Measurements from ENCODE around the gene STK11. TPM values are rescaled to one million over a fixed set of nuclear protein-coding genes. Genes with fewer than 3 reads are reported as not detected.

STK11 gene
- polyA plus RNA-seq, 2 of the 4 experiments (the other 2 are of a cell fraction), result 16.2 to 33.6 TPM

DNA sequence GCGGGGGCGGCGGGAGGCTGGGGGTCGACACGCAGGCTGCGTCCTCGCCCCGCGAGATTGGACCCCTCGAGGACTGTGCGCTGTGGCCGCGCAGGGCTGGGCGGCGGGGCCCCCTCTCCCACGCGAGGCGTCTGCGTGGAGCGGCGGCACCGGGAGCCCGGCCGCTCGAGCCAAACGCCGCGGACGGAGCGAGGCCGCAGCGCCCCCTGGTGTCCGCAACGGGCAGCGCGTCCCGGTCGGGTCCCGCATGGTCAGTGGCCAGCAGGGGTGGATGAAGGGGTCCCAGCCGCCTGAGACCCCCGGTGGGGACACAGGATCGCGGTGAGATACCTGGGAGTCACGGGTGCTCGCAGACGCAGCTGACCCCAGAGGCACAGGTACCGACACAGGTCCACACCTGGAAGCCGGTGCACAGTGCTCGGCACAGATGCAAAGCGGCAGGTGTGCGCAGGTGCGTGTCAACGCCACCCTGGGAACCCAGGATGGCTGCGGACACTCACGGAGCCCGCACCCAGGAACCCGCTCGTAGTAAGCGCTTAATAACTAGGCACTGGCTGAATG lies 61.4 kb downstream of the STK11 start (continued):
- TF ChIP-seq GATA3 (IDR thresholded peaks at IDR 0.05; ENCODE audit: borderline replicate concordance) (no peak), CBX8 (IDR thresholded peaks at IDR 0.05) (no peak), POLR2A (IDR thresholded peaks at IDR 0.05; ENCODE audit: low read length) (peak; percentile 14; the same call in 1 of the 2 replicates), RAD21 (conservative IDR thresholded peaks at IDR 0.05 in 1 of 2, IDR thresholded peaks at IDR 0.05 in 1 of 2) (peak; percentile 67 to 86; a peak in 4 of 5 replicates), ZC3H11A (IDR thresholded peaks at IDR 0.05) (no peak), HDAC2 (IDR thresholded peaks at IDR 0.05) (no peak), HOXB13 (CRISPR knock-in tag; IDR thresholded peaks at IDR 0.05; ENCODE audit: low read depth) (no peak), EHF (CRISPR knock-in tag; IDR thresholded peaks at IDR 0.05) (no peak), MYC (IDR thresholded peaks at IDR 0.05; ENCODE audit: borderline replicate concordance, low read length) (peak; percentile 32; the same call in 1 of the 2 replicates), SMC3 (IDR thresholded peaks at IDR 0.05) (peak; percentile 87), JUN (IDR thresholded peaks at IDR 0.05) (peak in 1 of 2 experiments; percentile 11; a peak in 2 of 5 replicates), RNF2 (IDR thresholded peaks at IDR 0.05; ENCODE audit: borderline replicate concordance, low read depth) (no peak), CHD4 (IDR thresholded peaks at IDR 0.05; ENCODE audit: borderline replicate concordance) (no peak), RFX5 (IDR thresholded peaks at IDR 0.05) (no peak)
- TF ChIP-seq, protein P1, sequence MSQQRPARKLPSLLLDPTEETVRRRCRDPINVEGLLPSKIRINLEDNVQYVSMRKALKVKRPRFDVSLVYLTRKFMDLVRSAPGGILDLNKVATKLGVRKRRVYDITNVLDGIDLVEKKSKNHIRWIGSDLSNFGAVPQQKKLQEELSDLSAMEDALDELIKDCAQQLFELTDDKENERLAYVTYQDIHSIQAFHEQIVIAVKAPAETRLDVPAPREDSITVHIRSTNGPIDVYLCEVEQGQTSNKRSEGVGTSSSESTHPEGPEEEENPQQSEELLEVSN (IDR thresholded peaks at IDR 0.05; ENCODE audit: borderline replicate concordance, low read depth), result no peak
- TF ChIP-seq, protein P2, sequence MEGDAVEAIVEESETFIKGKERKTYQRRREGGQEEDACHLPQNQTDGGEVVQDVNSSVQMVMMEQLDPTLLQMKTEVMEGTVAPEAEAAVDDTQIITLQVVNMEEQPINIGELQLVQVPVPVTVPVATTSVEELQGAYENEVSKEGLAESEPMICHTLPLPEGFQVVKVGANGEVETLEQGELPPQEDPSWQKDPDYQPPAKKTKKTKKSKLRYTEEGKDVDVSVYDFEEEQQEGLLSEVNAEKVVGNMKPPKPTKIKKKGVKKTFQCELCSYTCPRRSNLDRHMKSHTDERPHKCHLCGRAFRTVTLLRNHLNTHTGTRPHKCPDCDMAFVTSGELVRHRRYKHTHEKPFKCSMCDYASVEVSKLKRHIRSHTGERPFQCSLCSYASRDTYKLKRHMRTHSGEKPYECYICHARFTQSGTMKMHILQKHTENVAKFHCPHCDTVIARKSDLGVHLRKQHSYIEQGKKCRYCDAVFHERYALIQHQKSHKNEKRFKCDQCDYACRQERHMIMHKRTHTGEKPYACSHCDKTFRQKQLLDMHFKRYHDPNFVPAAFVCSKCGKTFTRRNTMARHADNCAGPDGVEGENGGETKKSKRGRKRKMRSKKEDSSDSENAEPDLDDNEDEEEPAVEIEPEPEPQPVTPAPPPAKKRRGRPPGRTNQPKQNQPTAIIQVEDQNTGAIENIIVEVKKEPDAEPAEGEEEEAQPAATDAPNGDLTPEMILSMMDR (IDR thresholded peaks at IDR 0.05), result peak; percentile 82
- TF ChIP-seq, protein P3, sequence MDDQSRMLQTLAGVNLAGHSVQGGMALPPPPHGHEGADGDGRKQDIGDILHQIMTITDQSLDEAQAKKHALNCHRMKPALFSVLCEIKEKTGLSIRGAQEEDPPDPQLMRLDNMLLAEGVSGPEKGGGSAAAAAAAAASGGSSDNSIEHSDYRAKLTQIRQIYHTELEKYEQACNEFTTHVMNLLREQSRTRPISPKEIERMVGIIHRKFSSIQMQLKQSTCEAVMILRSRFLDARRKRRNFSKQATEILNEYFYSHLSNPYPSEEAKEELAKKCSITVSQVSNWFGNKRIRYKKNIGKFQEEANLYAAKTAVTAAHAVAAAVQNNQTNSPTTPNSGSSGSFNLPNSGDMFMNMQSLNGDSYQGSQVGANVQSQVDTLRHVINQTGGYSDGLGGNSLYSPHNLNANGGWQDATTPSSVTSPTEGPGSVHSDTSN (IDR thresholded peaks at IDR 0.05), result peak; percentile 37; the same call in 1 of the 2 replicates
- TF ChIP-seq, protein P4, sequence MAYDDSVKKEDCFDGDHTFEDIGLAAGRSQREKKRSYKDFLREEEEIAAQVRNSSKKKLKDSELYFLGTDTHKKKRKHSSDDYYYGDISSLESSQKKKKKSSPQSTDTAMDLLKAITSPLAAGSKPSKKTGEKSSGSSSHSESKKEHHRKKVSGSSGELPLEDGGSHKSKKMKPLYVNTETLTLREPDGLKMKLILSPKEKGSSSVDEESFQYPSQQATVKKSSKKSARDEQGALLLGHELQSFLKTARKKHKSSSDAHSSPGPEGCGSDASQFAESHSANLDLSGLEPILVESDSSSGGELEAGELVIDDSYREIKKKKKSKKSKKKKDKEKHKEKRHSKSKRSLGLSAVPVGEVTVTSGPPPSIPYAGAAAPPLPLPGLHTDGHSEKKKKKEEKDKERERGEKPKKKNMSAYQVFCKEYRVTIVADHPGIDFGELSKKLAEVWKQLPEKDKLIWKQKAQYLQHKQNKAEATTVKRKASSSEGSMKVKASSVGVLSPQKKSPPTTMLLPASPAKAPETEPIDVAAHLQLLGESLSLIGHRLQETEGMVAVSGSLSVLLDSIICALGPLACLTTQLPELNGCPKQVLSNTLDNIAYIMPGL (CRISPR knock-in tag; IDR thresholded peaks at IDR 0.05; ENCODE audit: borderline replicate concordance), result no peak

DNA sequence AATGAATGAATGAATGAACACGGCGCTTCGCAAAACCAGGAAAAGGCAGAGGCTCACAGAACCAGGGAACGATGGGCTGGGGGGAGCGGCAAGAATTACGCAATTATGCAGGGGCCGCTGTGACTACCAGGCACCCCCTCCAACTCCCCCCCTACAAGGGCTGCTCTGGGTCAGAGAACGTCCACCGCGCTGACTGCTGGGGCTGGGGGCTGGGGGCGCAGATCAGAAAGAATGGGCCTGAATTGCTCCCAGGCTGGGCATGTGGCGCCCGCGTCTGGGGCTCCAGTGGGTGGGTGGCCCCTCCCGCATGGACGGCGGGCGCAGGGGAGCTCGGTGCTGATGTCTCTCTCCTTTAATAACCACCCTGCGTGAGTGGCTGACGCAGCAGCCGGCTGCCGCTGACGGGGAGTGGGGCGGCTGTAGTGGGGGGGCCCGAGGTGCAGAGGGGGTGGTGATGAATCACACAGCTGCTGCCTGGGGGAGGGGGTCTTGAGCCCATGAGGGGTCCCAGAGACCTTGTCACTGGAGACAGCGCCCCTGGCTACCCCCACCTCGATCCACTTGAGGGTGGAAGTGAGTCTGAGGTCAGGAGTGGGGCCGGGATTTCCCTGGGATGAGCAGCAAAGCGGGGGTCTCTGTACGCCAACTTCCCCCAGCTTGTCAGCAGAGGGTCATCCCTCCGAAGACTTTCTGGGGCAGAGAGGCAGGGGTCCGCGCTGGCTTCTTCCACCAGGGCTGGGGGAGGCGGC lies 62.1 kb downstream of the STK11 start:
- POLR2A ChIA-PET, result interaction anchor here (3.8 kb wide), 1 partner anchor 24 kb away, joined by 42 read pairs; no protein-coding TSS in a partner anchor
- TF ChIP-seq, protein P3 (IDR thresholded peaks at IDR 0.05), result 0 out of 2 replicates have a peak, but pooled peaks have one; percentile 27
- TF ChIP-seq FOSB (CRISPR knock-in tag; IDR thresholded peaks at IDR 0.05) (no peak), CEBPB (IDR thresholded peaks at IDR 0.05) (peak in 1 of 2 experiments; percentile 83; a peak in 2 of 4 replicates), EHF (CRISPR knock-in tag; IDR thresholded peaks at IDR 0.05) (no peak), ZC3H11A (IDR thresholded peaks at IDR 0.05) (no peak), POLR2AphosphoS2 (conservative IDR thresholded peaks at IDR 0.05; ENCODE audit: low read length) (no peak), TFCP2L1 (CRISPR knock-in tag; IDR thresholded peaks at IDR 0.05) (no peak), ATOH8 (CRISPR knock-in tag; IDR thresholded peaks at IDR 0.05; ENCODE audit: low read depth) (no peak)
- Histone ChIP-seq H3K4me1 (peaks cover 69% of the 10 kb centered on the region), H3K4me3 (peak overlapping the region; percentile 53), H3K27ac (peak overlapping the region; percentile 90 to 100; a peak in 5 of 6 replicates), H3K4me2 (peak overlapping the region; percentile 95), H3K9me3 (no peaks in the 10 kb centered on the region)
- FAIRE-seq (no peak), DNase-seq (ENCODE audit: low read depth in 1 of 2, low spot score in 1 of 2) (no peak), ATAC-seq (no peak)
- CTCF ChIA-PET, result interaction anchor here (0.6 to 18.7 kb wide), 9 partner anchors 12 to 168 kb away, joined by 3 to 500 read pairs (median 8); partner anchors contain the start of gene ATP5F1D
- 34% methylated on average over 24 of the region's 35 CpGs for WGBS (ENCODE audit: missing lambda C conversion rate)
